ENCODE results near the gene ARHGAP28. TPM values are rescaled to one million over a fixed set of nuclear protein-coding genes. Genes with fewer than 3 reads are reported as not detected.

ARHGAP28 gene
- total RNA-seq, 3 donors from 2014 or later, result 2.0 to 6.8 (median 2.6) TPM

DNA sequence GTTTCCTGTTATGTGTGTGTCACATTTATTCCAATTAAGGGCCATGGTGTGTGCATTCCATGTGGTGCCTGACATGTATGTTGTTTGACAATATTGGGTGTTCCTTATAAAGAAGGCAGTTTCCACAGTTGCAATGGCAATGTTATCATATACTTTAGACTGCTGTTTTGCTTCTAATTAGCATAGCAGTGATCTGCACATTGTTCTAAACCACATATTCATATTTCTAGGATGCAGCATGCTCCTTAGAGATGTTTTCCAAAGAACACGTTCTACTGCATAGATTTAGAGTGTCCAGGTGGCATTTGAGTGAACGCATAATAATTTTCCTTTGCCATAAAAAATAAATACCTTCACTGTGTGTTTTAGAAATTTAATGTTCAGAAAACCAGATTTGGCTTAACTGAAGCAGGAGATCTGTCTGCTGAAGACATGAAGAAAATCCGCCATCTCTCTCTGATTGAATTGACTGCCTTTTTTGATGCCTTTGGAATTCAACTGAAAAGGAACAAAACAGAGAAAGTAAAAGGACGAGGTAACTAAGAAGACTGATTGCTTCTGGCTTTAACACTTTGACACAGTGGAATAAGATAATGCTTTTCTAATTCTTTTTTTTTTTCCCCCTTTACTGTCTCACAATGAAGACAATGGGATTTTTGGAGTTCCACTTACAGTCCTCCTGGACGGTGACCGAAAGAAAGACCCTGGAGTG is 143.7 kb downstream of the ARHGAP28 start:
- no peaks in the 10 kb centered on the region for H3K4me1 ChIP-seq (ENCODE audit: low read depth)
- intact Hi-C loops (cut with DNase I, micrococcal nuclease), result no loop called here
- no peak for TF ChIP-seq CTCF (IDR thresholded peaks at IDR 0.05)

GRCh38 chr18:6874315-6874714 is 144.8 kb downstream of the ARHGAP28 start:
- no peaks in the 10 kb centered on the region for H3K9me3 ChIP-seq
- intact Hi-C loops (cut with DNase I, micrococcal nuclease), result no loop called here
- no peaks in the 10 kb centered on the region for H3K4me1 ChIP-seq (ENCODE audit: low read depth)
- DNase-seq (no peak), ATAC-seq (no peak)
- H3K36me3 ChIP-seq (ENCODE audit: low read depth), result no peaks in the 10 kb centered on the region
- no peak overlapping the region for H3K4me3 ChIP-seq
- TF ChIP-seq CTCF (IDR thresholded peaks at IDR 0.05), result no peak

More for the DNA sequence above, 143.7 kb downstream of the ARHGAP28 start:
- DNase-seq, result no peak
- Histone ChIP-seq H3K36me3 (ENCODE audit: low read depth) (no peaks in the 10 kb centered on the region), H3K9me3 (no peaks in the 10 kb centered on the region), H3K4me3 (no peak overlapping the region)
- no peak for ATAC-seq

DNA sequence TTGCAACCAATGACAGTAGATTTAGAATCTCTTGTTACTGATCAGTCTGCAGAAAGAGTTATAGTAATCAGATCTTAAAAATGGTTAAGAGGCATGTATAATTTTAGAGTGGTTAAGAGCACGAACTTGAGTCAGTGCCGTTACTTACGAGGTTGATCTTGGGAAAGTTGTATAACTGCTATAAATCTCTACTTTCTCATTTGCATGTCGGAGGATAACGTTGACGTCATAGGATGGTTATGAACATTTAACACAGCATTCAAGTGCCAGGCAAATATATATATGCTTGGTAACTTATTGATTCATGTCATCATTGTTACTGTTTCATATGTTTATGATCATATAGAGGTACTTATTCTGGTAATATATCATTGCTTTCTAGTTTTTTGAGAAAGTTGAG is 146.2 kb downstream of the ARHGAP28 start:
- no peak for TF ChIP-seq CTCF (IDR thresholded peaks at IDR 0.05)
- Histone ChIP-seq H3K36me3 (ENCODE audit: low read depth) (no peaks in the 10 kb centered on the region), H3K9me3 (no peaks in the 10 kb centered on the region), H3K4me1 (ENCODE audit: low read depth) (no peaks in the 10 kb centered on the region), H3K4me3 (no peak overlapping the region)
- no peak for DNase-seq
- intact Hi-C loops (cut with DNase I, micrococcal nuclease), result no loop called here
- no peak for ATAC-seq

DNA sequence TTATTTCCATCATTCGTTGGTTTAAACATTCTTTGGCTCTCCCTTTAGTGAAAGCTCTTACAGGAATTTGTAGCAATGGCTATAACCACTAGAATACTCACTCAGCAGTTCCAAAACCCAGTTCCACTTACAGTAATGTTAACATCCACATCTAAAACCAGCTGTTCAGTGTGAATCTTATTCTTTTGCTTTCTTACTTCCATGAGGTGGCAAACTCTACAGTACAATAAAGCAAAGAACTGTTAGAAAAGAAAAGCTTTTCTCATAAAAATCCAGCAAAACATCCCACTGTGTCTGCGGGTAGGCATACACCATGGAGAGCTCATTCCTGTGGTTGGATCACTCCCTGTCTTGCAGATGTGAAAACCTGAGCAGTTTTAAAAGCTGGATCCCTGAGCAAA is 147.1 kb downstream of the ARHGAP28 start:
- intact Hi-C loops (cut with DNase I, micrococcal nuclease), result no loop called here
- H3K4me1 ChIP-seq (ENCODE audit: low read depth), result no peaks in the 10 kb centered on the region
- no peak overlapping the region for H3K4me3 ChIP-seq
- no peak for TF ChIP-seq CTCF (IDR thresholded peaks at IDR 0.05)
- ATAC-seq (no peak), DNase-seq (no peak)
- H3K9me3 ChIP-seq, result no peaks in the 10 kb centered on the region
- H3K36me3 ChIP-seq (ENCODE audit: low read depth), result no peaks in the 10 kb centered on the region

DNA sequence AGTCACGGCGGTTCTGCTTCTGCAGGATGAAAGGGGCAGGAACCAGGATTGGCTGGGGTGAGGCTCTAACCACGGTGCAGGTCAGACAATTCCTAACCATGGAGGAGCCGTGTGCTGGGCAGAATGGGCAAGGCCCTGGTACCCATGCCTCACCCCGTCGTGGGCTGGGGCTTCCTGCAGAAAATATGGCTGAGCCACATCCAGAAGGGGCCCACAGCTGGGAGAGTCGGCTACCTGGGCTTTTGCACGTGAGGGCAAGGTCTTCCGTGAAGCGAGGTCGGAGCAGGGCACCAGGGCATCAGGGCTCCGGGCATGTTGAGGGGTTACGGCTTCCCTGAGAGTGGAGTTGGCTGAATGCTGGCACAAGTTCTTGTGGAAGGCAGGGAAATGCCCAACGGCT is 147.8 kb downstream of the ARHGAP28 start:
- no peaks in the 10 kb centered on the region for H3K36me3 ChIP-seq (ENCODE audit: low read depth)
- H3K4me3 ChIP-seq, result no peak overlapping the region
- intact Hi-C loops (cut with DNase I, micrococcal nuclease), result no loop called here
- no peaks in the 10 kb centered on the region for H3K9me3 ChIP-seq
- no peak for DNase-seq
- TF ChIP-seq CTCF (IDR thresholded peaks at IDR 0.05), result no peak
- ATAC-seq, result no peak
- H3K4me1 ChIP-seq (ENCODE audit: low read depth), result no peaks in the 10 kb centered on the region

Measured in mucosa of descending colon (tissue), 3 donors.